Immature natural killer cell (primary cell): ENCODE measurements around the gene LBX2. TPM values are rescaled to one million over a fixed set of nuclear protein-coding genes. Genes with fewer than 3 reads are reported as not detected.
"Not testable (repeated sequence)": the region's sequence is repeated elsewhere in the genome, so short reads cannot be mapped to it uniquely, and the experiment has no call there.

Experiments
- DNase-seq, 3 donors: peaks; one replicate each; pipeline ENCODE4 v3.0.0; 2022; ENCODE audit warnings: mixed read lengths in 1 of 3
- H3K27ac Mint-ChIP-seq, 6 donors: one replicate each; pipeline ENCODE4 v1.8.0; 2020; ENCODE audit warnings: mixed read lengths in 6 of 6, mild to moderate bottlenecking in 5 of 6, inconsistent platforms in 4 of 6, moderate library complexity in 3 of 6
- H3K27me3 Mint-ChIP-seq, 3 donors: one replicate each; pipeline ENCODE4 v1.8.0; 2020 to 2021; ENCODE audit warnings: low read depth in 3 of 3, mild to moderate bottlenecking in 3 of 3, mixed read lengths in 3 of 3, moderate library complexity in 3 of 3, inconsistent platforms in 1 of 3
- H3K36me3 Mint-ChIP-seq, 3 donors: one replicate each; pipeline ENCODE4 v1.8.0; 2020; ENCODE audit warnings: mixed read lengths in 3 of 3, inconsistent platforms in 2 of 3, mild to moderate bottlenecking in 2 of 3
- H3K4me1 Mint-ChIP-seq, 2 donors: one replicate each; pipeline ENCODE4 v1.8.0; 2020; ENCODE audit warnings: inconsistent platforms in 2 of 2, mild to moderate bottlenecking in 2 of 2, mixed read lengths in 2 of 2, moderate library complexity in 1 of 2
- H3K4me3 Mint-ChIP-seq, 5 donors: one replicate each; pipeline ENCODE4 v1.8.0; 2020; ENCODE audit warnings: mild to moderate bottlenecking in 5 of 5, mixed read lengths in 5 of 5, inconsistent platforms in 3 of 5, moderate library complexity in 3 of 5
- H3K9me3 Mint-ChIP-seq, 6 donors: one replicate each; pipeline ENCODE4 v1.8.0; 2020; ENCODE audit warnings: mild to moderate bottlenecking in 6 of 6, mixed read lengths in 6 of 6, inconsistent platforms in 4 of 6, moderate library complexity in 3 of 6
- polyA plus RNA-seq, 3 donors: library from polyadenylated mRNA; unstranded; fragments of 300-500 nt; fragmentation: Illumina TruSeq; gene quantifications; one replicate each; pipeline ENCODE4 v1.2.3, GENCODE V29; 2021

LBX2 gene
- polyA plus RNA-seq, 3 donors from 2014 or later = not detected

DNA sequence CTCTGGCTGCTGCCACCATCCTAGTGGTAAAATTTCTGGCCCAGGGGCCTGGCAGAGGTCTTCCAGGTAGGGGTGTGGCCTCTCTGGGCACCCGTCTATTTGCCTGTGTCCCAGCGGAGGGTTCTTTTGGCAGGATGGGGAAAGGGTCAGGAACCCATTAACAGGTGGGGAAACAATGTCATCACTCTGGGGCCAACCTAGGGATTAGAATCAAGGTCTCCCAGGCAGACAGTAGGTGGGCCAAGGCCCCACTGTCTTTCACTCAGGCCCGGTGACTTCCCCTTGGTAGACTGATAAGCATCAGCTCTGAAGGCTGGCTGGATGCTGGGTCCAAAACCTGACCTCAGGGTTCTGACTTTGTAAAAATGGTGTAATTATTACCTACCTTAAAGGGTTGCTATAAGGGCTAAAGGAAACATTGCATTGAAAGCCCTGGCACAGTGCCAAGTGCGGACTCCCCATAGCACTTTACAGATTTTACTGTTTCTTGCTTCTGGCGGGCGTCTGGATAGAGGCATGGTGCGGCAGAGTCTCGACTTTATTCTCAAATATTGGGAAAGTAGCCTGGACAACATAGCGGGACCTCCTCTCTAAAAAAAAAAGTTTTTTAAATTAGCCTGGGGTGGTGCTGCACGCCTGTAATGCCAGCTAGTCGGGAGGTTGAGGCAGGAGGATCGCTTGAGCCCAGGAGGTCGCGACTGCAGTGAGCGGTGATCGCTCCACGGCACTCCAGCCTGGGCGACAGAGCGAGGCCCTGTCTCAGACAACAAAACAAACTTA lies 2.2 kb downstream of the LBX2 start:
- peaks cover 5 to 15% (median 11%) of the 10 kb centered on the region in 3 donors for H3K27me3 Mint-ChIP-seq
- no peak for DNase-seq
- H3K4me3 Mint-ChIP-seq = peak overlapping the region; percentile 90 to 98 (median 93)
- no peaks in the 10 kb centered on the region for H3K9me3 Mint-ChIP-seq
- H3K27ac Mint-ChIP-seq = peak overlapping the region in 3 of 6 donors; percentile 35 to 76 (median 55)
- peaks cover 31 to 33% of the 10 kb centered on the region in 2 donors for H3K4me1 Mint-ChIP-seq
- peaks cover 6 to 14% (median 12%) of the 10 kb centered on the region in 3 donors for H3K36me3 Mint-ChIP-seq

DNA sequence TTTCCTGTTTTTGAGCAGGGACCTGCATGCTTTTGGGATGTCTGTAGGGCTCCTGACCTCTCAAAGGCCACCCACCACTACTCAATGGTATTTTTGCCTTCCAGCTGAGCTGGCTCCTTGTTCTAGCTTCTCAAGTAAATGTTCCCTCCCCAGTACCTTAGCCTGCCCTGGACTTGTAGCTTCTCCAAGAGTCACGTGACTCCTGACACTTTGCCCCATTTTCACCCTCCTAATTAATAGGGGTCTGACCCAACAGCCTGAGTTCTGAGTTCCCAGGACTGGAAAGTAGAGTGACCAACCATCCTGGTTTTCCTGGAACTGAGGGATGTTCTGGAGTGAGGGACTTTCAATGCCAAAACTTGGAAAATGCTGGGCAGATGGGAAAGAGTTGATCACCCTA lies 4.0 kb downstream of the LBX2 start:
- Mint-ChIP-seq H3K27me3 (peaks cover 5 to 10% (median 8%) of the 10 kb centered on the region in 3 donors), H3K36me3 (peaks cover 13 to 23% (median 18%) of the 10 kb centered on the region in 3 donors), H3K4me1 (peaks cover 21 to 25% of the 10 kb centered on the region in 2 donors), H3K27ac (peak overlapping the region in 1 of 6 donors; percentile 50), H3K4me3 (no peak overlapping the region), H3K9me3 (no peaks in the 10 kb centered on the region)
- no peak for DNase-seq

DNA sequence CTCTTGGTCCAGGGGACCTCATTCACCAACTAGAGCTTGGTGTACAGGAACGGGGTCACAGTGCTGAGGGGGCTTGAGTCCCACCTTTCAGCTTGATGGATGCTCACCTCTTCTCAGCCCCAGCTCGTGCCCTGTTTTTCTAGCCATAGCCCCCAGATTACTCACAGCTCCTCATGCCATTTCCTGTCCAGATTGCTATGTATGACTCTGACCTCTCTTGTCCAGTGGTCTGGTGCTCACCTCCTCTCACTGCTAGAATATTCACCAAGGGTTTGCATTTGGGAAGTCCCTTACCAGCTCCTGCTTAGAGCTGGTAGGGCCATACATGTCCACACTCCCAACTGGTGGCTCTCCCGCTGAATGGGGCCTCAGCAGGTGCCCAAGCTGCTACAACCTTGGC lies 5.9 kb downstream of the LBX2 start:
- Mint-ChIP-seq H3K4me1 (peaks cover 13% of the 10 kb centered on the region in 2 donors), H3K27me3 (peaks cover under 1 to 7% (median 5%) of the 10 kb centered on the region in 3 donors), H3K36me3 (peaks cover 23 to 35% (median 27%) of the 10 kb centered on the region in 3 donors), H3K9me3 (no peaks in the 10 kb centered on the region), H3K4me3 (no peak overlapping the region), H3K27ac (no peak overlapping the region)
- no peak for DNase-seq

DNA sequence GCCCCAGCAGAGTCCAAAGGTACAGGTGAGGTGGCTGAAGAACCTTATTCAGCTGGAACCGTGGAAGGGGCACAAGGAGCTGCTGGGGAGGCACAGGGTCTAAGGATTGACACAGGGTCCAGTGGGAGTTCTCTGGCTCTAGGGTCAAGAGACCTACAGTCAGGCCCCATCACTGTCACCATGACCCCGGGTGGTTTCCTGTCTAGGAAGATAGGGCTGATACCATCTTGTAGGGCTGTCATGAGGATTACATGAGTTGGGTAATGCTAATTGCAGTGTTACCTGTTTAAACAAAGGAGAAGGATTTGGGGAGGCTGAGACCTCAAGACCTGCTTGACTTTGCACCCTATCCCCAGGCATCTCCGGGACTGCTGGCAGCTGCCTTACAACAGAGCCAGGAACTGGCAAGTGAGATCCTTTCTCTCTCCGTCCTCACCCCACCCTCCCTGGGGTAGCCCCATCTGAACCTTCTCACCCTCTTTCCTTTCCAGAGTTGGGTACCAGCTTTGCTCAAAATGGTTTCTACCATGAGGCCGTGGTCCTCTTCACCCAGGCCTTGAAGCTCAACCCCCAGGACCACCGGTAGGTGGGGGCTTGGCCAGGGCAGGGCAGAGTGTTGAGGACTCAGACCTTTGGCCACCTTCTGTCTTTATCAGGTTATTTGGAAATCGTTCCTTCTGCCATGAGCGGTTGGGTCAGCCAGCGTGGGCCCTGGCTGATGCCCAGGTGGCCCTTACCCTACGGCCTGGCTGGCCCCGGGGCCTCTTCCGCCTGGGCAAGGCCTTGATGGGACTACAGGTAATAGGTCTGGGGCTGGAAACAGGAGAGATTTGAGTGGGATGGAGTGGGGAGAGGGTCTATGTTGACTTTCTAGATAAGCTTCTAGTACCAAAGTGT lies 7.5 kb downstream of the LBX2 start:
- no peak overlapping the region for H3K4me3 Mint-ChIP-seq
- peaks cover 0 to under 1% of the 10 kb centered on the region in 2 donors for H3K4me1 Mint-ChIP-seq
- DNase-seq = no peak
- no peak overlapping the region for H3K27ac Mint-ChIP-seq
- no peaks in the 10 kb centered on the region for H3K9me3 Mint-ChIP-seq
- peaks cover 0 to 1% (median 0%) of the 10 kb centered on the region in 3 donors for H3K27me3 Mint-ChIP-seq
- peaks cover 25 to 36% (median 29%) of the 10 kb centered on the region in 3 donors for H3K36me3 Mint-ChIP-seq

DNA sequence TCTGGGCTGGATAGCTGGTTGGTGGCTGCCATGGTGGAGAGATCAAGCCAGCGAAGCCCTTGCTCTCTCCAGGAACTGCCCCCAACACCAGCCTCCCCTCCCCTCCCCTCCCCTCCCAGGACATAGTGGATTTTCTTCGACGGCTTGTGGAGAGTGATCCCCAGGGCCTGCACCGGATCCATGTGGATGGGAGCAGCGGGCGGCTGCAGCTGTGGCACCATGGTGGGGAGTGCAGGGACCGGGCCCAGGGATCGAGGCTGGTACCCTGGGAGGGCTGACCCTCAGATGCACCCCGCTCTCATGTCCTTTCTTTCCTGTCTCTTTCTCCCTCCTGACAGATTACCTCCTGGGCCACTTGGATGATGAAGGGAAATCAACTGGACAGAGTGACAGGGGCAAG lies 9.5 kb downstream of the LBX2 start:
- H3K4me1 Mint-ChIP-seq = peaks cover 0 to 2% of the 10 kb centered on the region in 2 donors
- peaks cover 0 to under 1% (median 0%) of the 10 kb centered on the region in 3 donors for H3K27me3 Mint-ChIP-seq
- no peak for DNase-seq
- H3K9me3 Mint-ChIP-seq = no peaks in the 10 kb centered on the region
- peaks cover 29 to 44% (median 30%) of the 10 kb centered on the region in 3 donors for H3K36me3 Mint-ChIP-seq
- H3K4me3 Mint-ChIP-seq = no peak overlapping the region
- H3K27ac Mint-ChIP-seq = no peak overlapping the region

DNA sequence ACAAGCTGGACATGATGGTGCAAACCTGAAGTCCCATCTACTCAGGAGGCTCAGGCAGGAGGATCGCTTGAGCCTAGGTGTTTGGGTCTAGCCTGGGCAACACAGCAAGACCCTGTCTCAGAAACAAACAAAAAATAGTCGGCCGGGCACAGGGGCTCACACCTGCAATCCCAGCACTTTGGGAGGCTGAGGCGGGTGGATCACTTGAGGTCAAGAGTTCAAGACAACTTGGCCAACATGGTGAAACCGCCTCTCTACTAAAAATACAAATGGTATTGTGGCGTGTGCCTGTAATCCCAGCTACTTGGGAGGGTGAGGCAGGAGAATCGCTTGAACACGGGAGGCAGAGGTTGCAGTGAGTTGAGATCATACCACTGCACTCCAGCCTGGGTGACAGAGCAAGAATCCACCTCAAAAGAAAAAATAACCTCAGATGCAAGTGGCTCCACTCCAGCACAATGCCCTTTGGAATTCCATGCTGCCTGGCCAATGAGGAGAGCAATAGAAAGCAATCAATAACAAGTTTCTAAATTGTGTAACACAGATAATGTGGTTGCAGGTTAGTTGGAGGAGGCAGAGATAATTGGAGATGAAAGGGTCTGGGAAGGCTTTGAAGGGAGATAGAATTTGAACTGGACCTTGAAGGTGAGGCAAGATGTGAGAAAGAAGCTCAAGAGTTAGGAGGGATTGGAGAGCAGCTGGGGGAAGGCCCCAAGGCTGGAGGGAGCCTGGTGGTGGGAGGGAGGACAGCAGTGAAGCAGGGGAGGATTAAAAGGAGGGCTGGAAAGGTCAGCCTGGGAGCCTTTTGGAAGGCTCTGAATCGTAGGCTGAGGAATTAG lies 10.5 kb downstream of the LBX2 start:
- Mint-ChIP-seq H3K4me1 (peaks cover 3 to 5% of the 10 kb centered on the region in 2 donors), H3K4me3 (no peak overlapping the region), H3K9me3 (no peaks in the 10 kb centered on the region), H3K36me3 (peaks cover 25 to 39% (median 25%) of the 10 kb centered on the region in 3 donors), H3K27me3 (no peaks in the 10 kb centered on the region), H3K27ac (peak overlapping the region in 1 of 6 donors; percentile 66)
- DNase-seq = no peak

DNA sequence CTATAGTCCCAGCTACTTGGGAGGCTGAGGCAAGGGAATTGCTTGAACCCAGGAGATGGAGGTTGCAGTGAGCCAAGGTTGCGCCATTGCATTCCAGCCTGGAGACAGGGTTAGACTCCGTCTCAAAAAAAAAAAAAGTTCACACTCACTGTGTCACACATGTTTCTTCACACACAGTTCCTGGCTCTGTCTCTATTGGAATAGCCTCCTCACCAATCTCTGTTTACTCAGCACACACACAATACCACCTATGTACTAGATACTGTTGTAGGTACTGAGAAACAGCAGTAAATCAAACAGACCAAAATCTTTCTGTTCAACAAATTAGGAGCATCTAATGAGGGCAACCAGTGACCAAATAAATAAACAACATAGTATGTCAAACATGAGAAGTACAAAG lies 13.3 kb downstream of the LBX2 start:
- Mint-ChIP-seq H3K36me3 (peaks cover 21 to 28% (median 23%) of the 10 kb centered on the region in 3 donors), H3K4me3 (no peak overlapping the region), H3K9me3 (no peaks in the 10 kb centered on the region), H3K27me3 (peaks cover 0 to 5% (median 2%) of the 10 kb centered on the region in 3 donors), H3K27ac (no peak overlapping the region), H3K4me1 (peaks cover 22 to 27% of the 10 kb centered on the region in 2 donors)
- no peak for DNase-seq

DNA sequence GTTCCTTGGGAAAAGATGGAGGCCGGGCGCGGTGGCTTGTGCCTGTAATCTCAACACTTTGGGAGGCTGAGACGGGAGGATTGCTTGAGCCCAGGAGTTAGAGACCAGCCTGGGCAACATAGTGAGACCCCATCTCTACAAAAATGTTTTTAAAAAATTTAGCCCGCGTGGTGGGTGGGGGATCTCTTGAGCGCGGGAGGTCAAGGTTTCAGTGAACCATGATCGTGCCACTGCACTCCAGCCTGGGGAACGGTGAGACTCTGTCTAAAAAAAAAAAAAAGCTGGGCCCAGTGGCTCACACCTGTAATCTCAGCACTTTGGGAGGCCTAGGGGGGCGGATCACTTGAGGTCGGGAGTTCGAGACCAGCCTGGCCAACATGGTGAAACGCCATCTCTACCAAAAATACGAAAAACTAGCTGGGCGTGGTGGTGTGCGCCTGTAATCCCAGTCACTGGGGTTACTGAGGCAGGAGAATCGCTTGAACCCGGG lies 15.7 kb downstream of the LBX2 start:
- Mint-ChIP-seq H3K4me3 (peak overlapping the region; percentile 97 to 100 (median 99)), H3K4me1 (peaks cover 35 to 40% of the 10 kb centered on the region in 2 donors), H3K27ac (peak overlapping the region; percentile 90 to 100 (median 99)), H3K36me3 (peaks cover 6 to 14% (median 8%) of the 10 kb centered on the region in 3 donors)
- not testable (repeated sequence) for H3K27me3 Mint-ChIP-seq, H3K9me3 Mint-ChIP-seq, DNase-seq

DNA sequence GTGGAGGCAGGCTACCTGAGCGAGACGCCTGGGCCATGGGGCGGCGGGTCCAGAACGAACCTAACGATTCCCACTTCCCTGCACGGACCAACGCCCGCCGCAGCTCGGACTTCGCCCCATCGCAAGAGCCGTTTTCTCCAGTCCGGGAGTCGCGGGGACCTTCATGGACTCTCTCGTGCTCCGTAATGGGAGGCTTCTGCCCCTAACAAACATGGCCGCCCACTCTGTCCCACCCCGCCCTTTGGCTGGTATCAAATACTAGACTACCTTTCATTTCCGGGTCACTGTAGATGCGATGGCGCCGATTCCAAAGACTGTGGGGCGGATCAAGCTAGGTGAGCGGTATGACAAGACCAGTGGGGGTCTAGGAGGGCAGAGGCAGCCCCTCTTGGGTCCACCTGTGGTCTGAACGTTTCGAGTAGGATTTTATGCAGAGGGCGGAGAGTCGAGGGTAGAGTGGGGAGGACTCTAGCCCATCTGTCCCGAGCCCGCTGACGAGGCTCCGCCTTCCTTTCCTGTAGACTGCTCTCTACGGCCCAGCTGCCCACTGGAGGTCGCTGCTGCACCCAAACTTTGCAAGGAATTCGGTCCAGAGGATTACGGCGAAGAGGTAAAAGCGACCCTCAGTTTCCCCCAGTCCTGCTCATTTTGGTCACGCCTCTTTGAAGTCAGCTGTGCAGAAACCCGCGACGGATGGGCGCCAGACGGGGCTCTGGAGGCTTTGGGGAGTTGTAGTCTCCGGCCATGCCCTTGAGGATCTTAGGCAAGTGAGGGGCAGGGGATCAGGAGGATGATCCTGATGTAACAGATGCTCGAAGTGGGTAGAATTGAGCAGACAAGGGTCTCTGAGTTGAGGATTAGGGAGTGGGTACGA lies 16.4 kb downstream of the LBX2 start, which contains the start of the genes CCDC142 and TTC31:
Gene CCDC142 (minus strand): TSS at position 198 of the 874 bp plus-strand sequence. CDS start 161 bp downstream, at position 37.
Gene TTC31 (plus strand): TSS at position 281 of the 874 bp plus-strand sequence. CDS start 15 bp downstream, at position 296.
- no peaks in the 10 kb centered on the region for H3K9me3 Mint-ChIP-seq
- H3K4me3 Mint-ChIP-seq = peak within 1 kb of the TSS; percentile 97 to 100 (median 99)
- H3K27ac Mint-ChIP-seq = peak within 1 kb of the TSS; percentile 90 to 100 (median 99)
- H3K4me1 Mint-ChIP-seq = peaks cover 35 to 40% of the 10 kb centered on the region in 2 donors
- DNase-seq = peak; percentile 94 to 96 (median 95)
- H3K27me3 Mint-ChIP-seq = peaks cover 0 to 5% (median 4%) of the 10 kb centered on the region in 3 donors
- peaks cover 6 to 14% (median 8%) of the 10 kb centered on the region in 3 donors for H3K36me3 Mint-ChIP-seq

DNA sequence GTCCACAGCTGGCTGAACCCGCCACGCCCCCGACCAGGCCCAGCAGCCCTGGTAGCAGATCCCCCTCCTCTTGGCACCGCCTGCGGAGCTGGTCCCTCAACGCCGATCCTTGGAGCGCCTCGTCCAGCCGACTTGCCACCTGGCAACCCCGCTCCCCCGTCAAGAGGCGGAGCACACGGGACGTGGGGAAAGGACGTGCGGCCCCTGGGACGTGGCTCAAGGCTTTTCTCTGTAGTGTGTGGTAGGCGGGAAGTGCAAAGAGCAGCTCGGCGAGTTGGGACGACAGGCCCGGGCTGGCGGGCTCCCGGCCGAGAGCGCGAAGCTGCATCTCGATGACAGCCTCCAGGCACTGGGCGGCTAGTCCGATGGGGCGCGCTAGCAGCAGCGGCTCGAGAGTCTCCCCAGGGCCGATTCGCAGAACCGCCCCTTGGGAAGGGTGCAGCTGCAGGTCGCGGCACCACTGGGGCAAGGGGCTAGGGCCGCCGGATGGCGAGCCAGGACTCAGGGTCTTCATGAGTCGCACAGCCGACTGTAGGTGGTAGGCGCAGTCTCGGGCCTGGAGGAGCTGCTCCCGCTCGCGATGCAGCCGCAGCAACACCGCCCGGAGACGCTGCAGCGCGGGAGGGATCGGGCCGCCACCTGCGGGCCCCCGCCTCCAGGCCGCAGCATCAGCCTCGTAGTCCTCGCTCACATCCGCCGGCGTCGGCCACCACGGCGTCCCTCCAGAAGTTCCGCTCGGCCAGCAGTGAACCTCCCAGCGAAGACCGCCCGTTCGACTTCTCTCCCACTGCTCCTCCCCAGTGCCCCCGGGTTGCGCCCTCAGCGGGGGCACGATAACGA lies 17.2 kb downstream of the LBX2 start:
- H3K36me3 Mint-ChIP-seq = peaks cover 6 to 20% (median 12%) of the 10 kb centered on the region in 3 donors
- H3K27me3 Mint-ChIP-seq = peaks cover 0 to 5% (median 4%) of the 10 kb centered on the region in 3 donors
- peaks cover 35 to 40% of the 10 kb centered on the region in 2 donors for H3K4me1 Mint-ChIP-seq
- H3K4me3 Mint-ChIP-seq = peak overlapping the region; percentile 97 to 100 (median 99)
- peak overlapping the region; percentile 90 to 100 (median 99) for H3K27ac Mint-ChIP-seq
- no peaks in the 10 kb centered on the region for H3K9me3 Mint-ChIP-seq
- DNase-seq = peak in 1 of 3 donors; percentile 76

DNA sequence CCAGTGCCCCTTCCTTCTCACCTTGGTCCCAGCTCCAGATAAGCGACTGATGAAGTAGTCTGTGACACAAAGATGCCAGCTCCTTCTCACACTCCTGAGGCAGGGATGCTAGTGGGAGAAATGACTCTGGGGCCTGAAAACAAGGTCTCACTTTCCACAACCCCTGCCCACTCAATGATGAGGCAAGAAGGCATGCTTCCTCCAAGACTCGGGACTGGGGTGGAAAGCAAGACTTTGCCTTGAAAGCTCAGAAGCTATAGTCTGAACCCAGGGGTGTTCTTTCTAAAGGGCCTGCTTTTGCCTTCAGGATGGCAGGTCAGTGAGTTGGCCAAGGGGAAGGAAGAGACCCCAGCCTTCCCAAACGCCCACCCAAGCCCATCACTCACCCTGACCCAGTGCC lies 18.0 kb downstream of the LBX2 start:
- Mint-ChIP-seq H3K9me3 (no peaks in the 10 kb centered on the region), H3K4me1 (peaks cover 33 to 40% of the 10 kb centered on the region in 2 donors)

More for the DNA sequence above, 18.0 kb downstream of the LBX2 start:
- peak overlapping the region; percentile 7 to 100 (median 66) for H3K27ac Mint-ChIP-seq
- peaks cover 0 to 5% (median 4%) of the 10 kb centered on the region in 3 donors for H3K27me3 Mint-ChIP-seq
- H3K4me3 Mint-ChIP-seq = peak overlapping the region; percentile 73 to 100 (median 98)
- peaks cover 3 to 14% (median 8%) of the 10 kb centered on the region in 3 donors for H3K36me3 Mint-ChIP-seq
- DNase-seq = no peak
